HepG2 (cell line): ENCODE measurements around the gene DDX60. TPM values are rescaled to one million over a fixed set of nuclear protein-coding genes. Genes with fewer than 3 reads are reported as not detected.

Source experiments
- ATAC-seq: fragments of 200-7000 bp; cut with Tn5 transposase; 3 replicates; pipeline ENCODE4 v1.9.1; 2020; ENCODE audit warnings: mild to moderate bottlenecking, moderate library complexity
- BruUV-seq: library from RNA; stranded (reverse); fragments of 400-500 nt; replicated peaks from 2 replicates; lab custom pipeline; 2021; lab: Mats Ljungman, UMichigan
- CTCF ChIA-PET: fragments of 300-600 bp; formaldehyde crosslinking; extraction: SDS; loops from one replicate; lab custom pipeline; 2021; ENCODE audit warnings: low total read pairs, inconsistent platforms, low intra/inter-chr PET ratio; lab: Yijun Ruan, JAX
- POLR2A ChIA-PET: fragments of 350-600 bp; sonication (Branson Sonifier 250); formaldehyde crosslinking; loops from one replicate; lab custom pipeline; 2020; ENCODE audit warnings: antibody characterized with exemption, inconsistent platforms; lab: Yijun Ruan, JAX
- DNase-seq: peaks from one replicate; pipeline ENCODE4 v3.0.0-alpha.2; 2015; ENCODE audit warnings: low spot score
- FAIRE-seq: peaks from 3 replicates; lab custom pipeline; 2011; peaks lifted over from hg19 to GRCh38; lab: Jason Lieb, UNC
- H2AFZ ChIP-seq: one replicate; pipeline ENCODE4 v1.6.1; 2011; ENCODE audit warnings: low read length, inconsistent platforms
- H3K27ac ChIP-seq: fragments of 300-600 bp; 3 replicates; pipeline ENCODE4 v1.8.0; 2011; ENCODE audit warnings: mixed run types, mild to moderate bottlenecking, mixed read lengths, low read length, inconsistent platforms; ENCODE audit not compliant: insufficient read depth; ENCODE audit errors: extremely low read length
- H3K27me3 ChIP-seq, 2 experiments: fragments of 200-600 bp in 1 of 2; 2 replicates in 1 of 2; 3 replicates in 1 of 2; pipeline versions ENCODE4 v1.6.0 to v1.8.0; 2011; ENCODE audit warnings: low read length in 2 of 2, mild to moderate bottlenecking in 2 of 2, moderate library complexity in 2 of 2, inconsistent platforms in 1 of 2; ENCODE audit not compliant: insufficient read depth in 2 of 2, control insufficient read depth in 1 of 2
- H3K36me3 ChIP-seq, 2 experiments: fragments of 200-600 bp in 1 of 2; replicated peaks in 1 of 2; 2 replicates in 1 of 2; 3 replicates in 1 of 2; pipeline versions ENCODE4 v1.5.1 to v1.8.0; 2011; ENCODE audit warnings: low read length in 2 of 2, inconsistent platforms in 1 of 2; ENCODE audit not compliant: insufficient read depth in 2 of 2, control insufficient read depth in 1 of 2
- H3K4me1 ChIP-seq: 2 replicates; pipeline ENCODE4 v1.5.1; 2012; ENCODE audit warnings: low read length, inconsistent platforms; ENCODE audit not compliant: insufficient read depth
- H3K4me2 ChIP-seq: 2 replicates; pipeline ENCODE4 v1.6.0; 2011; ENCODE audit warnings: low read depth, low read length, inconsistent platforms
- H3K4me3 ChIP-seq, 3 experiments: fragments of 200-600 bp in 1 of 3; sonication (generic), shearing (Covaris generic) in 1 of 3; replicated peaks in 1 of 3; 2 replicates each; pipeline ENCODE4 v1.5.1; 2011 to 2016; ENCODE audit warnings: low read length in 3 of 3, inconsistent platforms in 2 of 3, low read depth in 2 of 3, mild to moderate bottlenecking in 2 of 3, control low read depth in 1 of 3, mixed read lengths in 1 of 3; ENCODE audit not compliant: insufficient read depth in 1 of 3
- H3K79me2 ChIP-seq: one replicate; pipeline ENCODE4 v1.6.1; 2011; ENCODE audit warnings: low read length, inconsistent platforms; ENCODE audit not compliant: insufficient read depth
- H3K9ac ChIP-seq: 2 replicates; pipeline ENCODE4 v1.6.0; 2011; ENCODE audit warnings: mild to moderate bottlenecking, low read depth, low read length, inconsistent platforms; ENCODE audit not compliant: insufficient read depth
- H3K9me3 ChIP-seq: 2 replicates; pipeline ENCODE4 v1.5.1; 2012; ENCODE audit warnings: mild to moderate bottlenecking, low read length
- H4K20me1 ChIP-seq: 2 replicates; pipeline ENCODE4 v1.6.0; 2011; ENCODE audit warnings: inconsistent platforms, mild to moderate bottlenecking, low read length, moderate library complexity; ENCODE audit not compliant: insufficient read depth
- AKNA ChIP-seq: sonication (generic); formaldehyde crosslinking; IDR thresholded peaks from 2 replicates; pipeline ENCODE4 v1.4.0; 2020; ENCODE audit warnings: missing genetic modification reagents, borderline replicate concordance
- CTCF ChIP-seq: sonication (generic); formaldehyde crosslinking; IDR thresholded peaks from 2 replicates; pipeline ENCODE4 v1.5.0; 2020; ENCODE audit warnings: mild to moderate bottlenecking, missing genetic modification reagents, moderate library complexity
- MTA3 ChIP-seq: sonication (generic); formaldehyde crosslinking; IDR thresholded peaks from 2 replicates; pipeline ENCODE4 v1.4.0; 2020; ENCODE audit warnings: missing genetic modification reagents
- SMC3 ChIP-seq: IDR thresholded peaks from 2 replicates; pipeline ENCODE4 v1.6.1; 2011; ENCODE audit warnings: low read length, improper control_type of control experiment
- STAG1 ChIP-seq: sonication (generic); formaldehyde crosslinking; IDR thresholded peaks from 2 replicates; pipeline ENCODE4 v1.4.0; 2020; ENCODE audit warnings: missing genetic modification reagents
- WGBS: methylation state at CpG from one replicate; pipeline ENCODE4 v1.1.6; 2017; ENCODE audit warnings: low lambda C conversion rate; 5-methylcytosine and 5-hydroxymethylcytosine counted together
- in situ Hi-C: cut with HindIII; loops from 2 replicates; pipeline ENCODE4 v1.10.0; 2017; ENCODE audit warnings: low pct_unique_long_range_greater_than_20kb; ENCODE audit not compliant: extremely low pct_ligation_motif_present
- intact Hi-C: fragments of 100-400 bp; cut with micrococcal nuclease; formaldehyde crosslinking; loops from one replicate; pipeline ENCODE4 v1.10.0; 2022; ENCODE audit not compliant: unreplicated experiment
- polyA plus RNA-seq, 8 experiments: library from polyadenylated mRNA; depleted of rRNA in 3 of 8; stranded (reverse) in 7 of 8; unstranded in 1 of 8; fragments of >200 nt; fragmentation: Illumina TruSeq in 4 of 8; extraction: Trizol in 4 of 8; gene quantifications; 2 replicates each; pipeline versions ENCODE4 v1.2.1 to v1.2.3, GENCODE V29; 2011 to 2016; ENCODE audit warnings: low read depth in 4 of 8, missing spikeins in 1 of 8, mixed read lengths in 1 of 8; ENCODE audit not compliant: insufficient read depth in 1 of 8
- total RNA-seq, 5 experiments: library from RNA; depleted of rRNA; stranded (reverse); fragments of >200 nt; fragmentation: Illumina TruSeq; extraction: Trizol; gene quantifications; 2 replicates each; pipeline ENCODE4 v1.2.3, GENCODE V29; 2016; ENCODE audit warnings: low read depth in 1 of 5

The DDX60 gene
- total and polyA plus RNA-seq, 2 of the 13 experiments (the other 11 are each of a cell fraction or from before 2014, with no cell fraction given), result 0.35 TPM; not detected in 1

GRCh38 chr4:168183717-168184571 is 134.6 kb downstream of the DDX60 start:
- ATAC-seq (no peak), FAIRE-seq (peak; percentile 51)
- in situ Hi-C loops, result loop anchor here (25.0 kb wide), 2 partner anchors 728 to 1303 kb away; no protein-coding TSS in a partner anchor

More at GRCh38 chr4:168183717-168184571, 134.6 kb downstream of the DDX60 start:
- CTCF ChIA-PET, result interaction anchor here (1.3 kb wide), 1 partner anchor 734 kb away, joined by 3 read pairs; no protein-coding TSS in a partner anchor
- TF ChIP-seq CTCF (CRISPR knock-in tag), result peak; percentile 60
- no peak for TF ChIP-seq MTA3
- TF ChIP-seq STAG1 (CRISPR knock-in tag), result peak; percentile 73
- no peak for TF ChIP-seq AKNA (CRISPR knock-in tag)
- TF ChIP-seq SMC3, result 0 out of 2 replicates have a peak, but pooled peaks have one; percentile 9
- no peaks in the 10 kb centered on the region for H3K4me1 ChIP-seq
- no peak overlapping the region for H3K9ac ChIP-seq
- intact Hi-C loops, result loop anchor here (1.0 to 5.0 kb wide), 3 partner anchors 401 to 1383 kb away; no protein-coding TSS in a partner anchor
- H3K4me2 ChIP-seq, result no peak overlapping the region
- BruUV-seq, result no TSS peak
- H3K27ac ChIP-seq, result no peak overlapping the region
- no peaks in the 10 kb centered on the region for H3K36me3 ChIP-seq
- no peaks in the 10 kb centered on the region for H3K9me3 ChIP-seq
- peak; percentile 14 for DNase-seq
- no peak overlapping the region for H2AFZ ChIP-seq
- POLR2A ChIA-PET, result no interaction called here
- H4K20me1 ChIP-seq, result no peaks in the 10 kb centered on the region
- WGBS, result under 1% methylated on average over 6 of the region's 6 CpGs
- no peak overlapping the region for H3K4me3 ChIP-seq
- H3K79me2 ChIP-seq, result no peaks in the 10 kb centered on the region
- no peaks in the 10 kb centered on the region for H3K27me3 ChIP-seq
